COLO829 (cell line): ENCODE results near the gene PKD1.
A peak's percentile ranks its signal among the peaks of the same experiment; 100 is the strongest.
"Not testable (repeated sequence)": the region's sequence is repeated elsewhere in the genome, so short reads cannot be mapped to it uniquely, and the experiment has no call there.

Experiments
- DNase-seq: peaks from one replicate; pipeline ENCODE4 v3.0.0; 2012; ENCODE audit warnings: low spot score

PKD1 gene

DNA sequence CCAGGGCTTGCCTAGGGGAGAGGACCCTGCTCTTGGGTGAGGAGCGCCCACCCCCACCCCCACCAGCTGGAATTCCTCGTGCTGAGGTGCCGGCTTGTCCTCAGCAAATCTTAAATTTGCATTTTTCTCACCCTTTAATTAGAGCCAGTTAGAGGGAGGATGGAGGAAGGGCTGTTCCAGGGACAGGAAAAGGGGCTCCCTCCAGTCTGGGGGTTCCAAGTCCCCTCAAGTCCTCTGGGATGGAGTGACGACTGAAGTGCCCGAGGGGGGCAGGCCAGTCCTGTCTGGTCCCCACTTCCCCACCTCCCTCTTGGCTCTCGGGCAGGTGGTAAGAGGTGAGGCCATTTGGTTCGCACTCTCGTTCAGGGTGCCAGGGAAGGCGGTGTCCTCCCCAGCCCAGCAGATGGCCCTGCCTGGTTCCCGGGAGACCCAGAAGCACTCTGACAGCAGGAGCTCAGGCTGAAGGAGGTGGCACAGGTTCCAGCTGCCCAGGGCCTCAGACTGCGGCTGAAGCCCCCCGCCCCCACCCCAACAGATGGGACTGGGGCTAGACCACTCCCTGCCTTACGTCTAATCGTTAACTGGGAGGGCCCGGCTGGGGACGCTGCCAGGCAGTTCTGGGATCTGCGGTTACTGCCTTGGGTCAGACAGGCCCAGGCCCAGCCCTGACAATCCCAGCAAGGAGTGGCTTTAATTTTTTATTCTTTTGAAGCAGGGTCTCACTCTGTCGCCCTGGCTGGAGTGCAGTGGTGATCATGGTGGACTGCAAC is 14.9 kb upstream of the PKD1 start:
- no peak for DNase-seq

GRCh38 chr16:2149630-2150417 is 14.1 kb upstream of the PKD1 start:
- DNase-seq = no peak

DNA sequence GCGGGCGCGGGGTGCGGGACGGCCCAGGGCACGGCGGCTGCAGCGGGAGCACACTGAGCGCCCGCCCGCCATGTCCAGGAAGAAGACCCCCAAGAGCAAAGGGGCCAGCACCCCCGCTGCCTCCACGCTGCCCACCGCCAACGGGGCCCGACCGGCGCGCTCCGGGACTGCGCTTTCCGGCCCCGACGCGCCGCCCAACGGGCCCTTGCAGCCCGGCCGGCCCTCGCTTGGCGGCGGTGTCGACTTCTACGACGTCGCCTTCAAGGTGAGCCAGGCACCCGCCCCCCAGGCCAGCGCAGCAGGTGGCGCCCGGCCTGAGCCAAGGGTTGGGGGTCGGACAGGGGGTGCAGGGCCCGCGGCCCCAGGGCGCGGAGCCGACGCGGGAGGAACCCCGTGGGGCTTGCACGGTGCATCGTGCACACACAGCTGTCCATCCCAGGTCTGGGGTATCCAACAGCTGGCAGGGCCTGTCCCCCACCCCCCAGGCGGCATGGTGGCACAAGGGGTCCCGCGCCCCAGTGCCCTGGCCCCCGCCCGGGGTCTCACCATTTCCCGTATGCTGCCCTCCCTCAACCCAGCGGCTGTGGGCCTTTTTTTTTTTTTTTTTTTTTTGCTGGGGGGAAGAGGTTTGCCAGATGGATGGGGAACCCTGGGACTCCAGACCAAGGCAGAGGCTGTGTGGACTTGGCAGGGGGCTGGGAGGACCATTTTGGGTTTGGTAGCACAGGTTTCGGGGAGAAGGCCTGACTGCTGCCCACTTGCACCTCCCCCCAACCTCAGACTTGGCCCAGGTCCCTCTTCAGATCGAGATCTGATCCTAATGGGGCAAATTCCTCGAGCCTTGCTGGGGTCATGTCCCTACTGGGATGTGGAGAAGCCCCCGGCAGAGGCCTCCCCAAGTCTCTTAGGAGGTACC is 13.3 kb upstream of the PKD1 start:
- no peak for DNase-seq

DNA sequence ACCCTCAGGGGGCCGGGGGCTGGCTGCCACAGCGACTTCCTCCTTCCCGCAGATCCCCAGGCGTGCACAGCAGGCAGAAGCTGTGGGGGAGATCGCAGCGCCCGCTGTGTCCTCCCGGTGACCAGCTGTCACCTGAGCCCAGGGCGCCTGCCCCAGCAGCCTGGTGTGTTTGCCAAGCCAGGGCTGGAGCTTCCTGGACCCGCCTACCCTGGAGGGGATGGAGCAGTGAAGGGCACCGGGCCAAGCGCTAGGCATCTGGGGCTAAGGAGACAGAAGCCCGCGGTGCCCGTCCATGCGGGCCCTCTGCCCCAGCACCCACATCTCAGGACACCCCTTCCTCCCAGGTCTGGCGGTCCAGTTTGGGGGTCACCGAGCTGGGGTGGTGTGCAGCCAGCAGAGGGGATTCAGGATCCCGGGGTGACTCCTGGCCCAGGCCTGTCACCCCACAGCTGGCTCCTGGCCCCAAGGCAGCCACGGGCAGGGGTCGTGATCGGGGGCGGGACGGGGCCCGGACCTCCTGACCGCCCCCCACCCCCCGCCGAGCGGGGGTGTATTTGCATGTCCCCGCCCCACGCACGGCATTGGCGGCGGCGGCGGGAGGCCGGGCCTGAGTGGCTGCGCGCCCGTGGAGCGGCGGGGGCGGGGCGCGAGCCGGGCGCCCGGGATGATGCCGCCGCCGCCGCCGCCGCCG is 12.4 kb upstream of the PKD1 start, which contains the start of gene RAB26:
Gene RAB26 (plus strand): TSS at position 645 of the 691 bp plus-strand sequence. CDS start 159 bp downstream, outside the sequence.
- DNase-seq = peak; percentile 79

DNA sequence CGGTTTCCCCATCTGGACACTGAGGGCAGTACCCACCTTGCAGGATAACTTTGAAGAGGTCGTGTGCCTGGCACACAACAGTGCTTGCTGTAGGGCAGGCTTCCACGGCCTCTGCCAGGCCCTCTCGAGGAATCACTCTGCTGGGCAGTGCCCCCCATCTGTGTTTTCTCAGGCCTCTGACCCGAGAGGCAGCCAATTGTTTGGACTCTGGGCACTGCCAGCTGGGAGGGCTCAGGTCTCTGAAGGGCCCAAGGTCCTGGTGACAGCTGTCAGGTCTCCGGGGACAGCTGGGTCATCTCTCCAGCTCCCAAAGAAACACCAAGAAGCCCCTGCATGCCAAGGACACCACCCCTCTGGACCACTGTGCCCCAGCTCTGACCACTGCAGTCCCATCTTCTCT is 11.7 kb upstream of the PKD1 start:
- DNase-seq = no peak

- no peak for DNase-seq
These were observed 10.1 kb upstream of the PKD1 start for GRCh38 chr16:2145843-2146242.

- no peak for DNase-seq
These were observed 8.3 kb upstream of the PKD1 start for GRCh38 chr16:2143878-2144485.

DNA sequence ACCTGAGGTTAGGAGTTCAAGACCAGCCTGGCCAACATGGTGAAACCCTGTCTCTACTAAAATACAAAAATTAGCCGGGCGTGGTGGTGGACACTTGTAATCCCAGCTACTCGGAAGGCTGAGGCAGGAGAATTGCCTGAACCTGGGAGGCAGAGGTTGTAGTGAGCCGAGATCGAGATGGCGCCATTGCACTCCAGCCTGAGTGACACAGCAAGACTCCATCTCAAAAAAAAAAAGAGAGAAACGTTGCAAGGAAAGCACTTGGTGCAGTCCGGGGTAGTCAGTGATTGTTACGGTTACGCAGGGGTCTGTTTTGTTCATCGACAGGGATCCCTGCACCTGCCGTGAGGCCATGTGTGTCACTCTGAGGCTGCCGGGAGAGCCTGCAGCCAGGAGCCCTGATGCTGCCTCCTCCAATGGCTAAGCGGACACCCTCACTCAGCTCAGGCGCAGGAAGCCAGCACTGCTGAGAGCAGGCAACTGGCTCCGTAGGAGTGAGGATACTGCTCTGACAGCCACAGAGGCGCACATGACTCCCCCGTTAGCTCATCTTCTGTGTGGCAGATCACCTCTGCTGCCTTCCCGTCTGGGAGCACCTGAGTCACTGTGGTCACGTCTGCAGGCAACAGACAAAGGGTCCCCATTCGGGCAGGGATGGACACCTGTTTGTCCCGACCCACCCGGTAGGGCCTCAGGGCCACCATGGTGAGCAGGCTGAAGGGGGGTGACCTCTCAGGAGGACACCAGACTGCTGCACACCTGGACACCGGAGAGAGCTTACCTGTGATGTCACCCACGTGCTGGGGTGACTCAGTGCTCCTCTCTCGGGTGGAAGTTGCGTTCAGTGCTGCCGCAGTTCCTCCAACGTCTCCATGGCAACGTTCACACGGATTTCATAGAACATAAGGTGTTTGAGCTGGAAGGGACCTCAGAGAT is 7.5 kb upstream of the PKD1 start:
- no peak for DNase-seq

DNA sequence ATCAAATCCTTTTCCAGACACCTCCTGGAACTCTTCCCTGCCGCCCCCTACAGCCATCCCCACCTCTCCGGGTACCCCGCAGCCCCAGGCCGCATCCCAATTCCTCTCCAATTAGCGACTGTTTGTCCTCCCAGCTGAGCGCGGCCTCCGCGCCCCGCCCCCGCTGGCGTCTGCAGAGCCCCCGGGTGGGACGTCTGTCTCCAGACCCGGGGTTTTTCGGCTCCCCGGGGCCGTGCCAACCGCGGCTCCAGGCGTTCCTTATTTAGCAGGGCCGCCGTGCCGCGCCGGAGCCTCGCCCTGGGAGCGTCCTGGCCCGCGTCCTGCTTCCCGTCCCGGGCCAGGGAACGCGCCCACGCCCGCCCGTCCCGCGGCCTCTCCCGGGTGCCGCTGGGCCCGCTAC is 627 bp downstream of the PKD1 start:
- DNase-seq = not testable (repeated sequence)

DNA sequence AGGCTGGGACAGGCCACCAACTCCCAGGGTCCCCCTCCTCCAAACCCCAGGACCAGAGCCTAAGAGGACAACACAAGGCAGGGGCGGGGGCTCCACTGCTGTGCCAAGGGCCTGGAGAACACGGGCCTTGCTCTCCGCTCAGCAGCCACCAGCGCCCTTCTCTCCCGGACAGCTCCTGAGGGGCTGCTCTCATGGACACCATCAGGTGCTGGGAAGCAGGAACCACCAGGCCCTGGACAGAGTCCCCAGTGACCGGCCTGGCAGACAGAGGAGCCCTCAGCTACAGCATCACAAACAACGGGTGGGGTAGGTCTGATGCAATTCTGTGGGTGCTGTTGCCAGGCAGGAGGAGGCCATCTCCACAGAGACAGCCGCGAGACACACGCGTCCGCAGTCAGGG is 1.9 kb downstream of the PKD1 start:
- not testable (repeated sequence) for DNase-seq

DNA sequence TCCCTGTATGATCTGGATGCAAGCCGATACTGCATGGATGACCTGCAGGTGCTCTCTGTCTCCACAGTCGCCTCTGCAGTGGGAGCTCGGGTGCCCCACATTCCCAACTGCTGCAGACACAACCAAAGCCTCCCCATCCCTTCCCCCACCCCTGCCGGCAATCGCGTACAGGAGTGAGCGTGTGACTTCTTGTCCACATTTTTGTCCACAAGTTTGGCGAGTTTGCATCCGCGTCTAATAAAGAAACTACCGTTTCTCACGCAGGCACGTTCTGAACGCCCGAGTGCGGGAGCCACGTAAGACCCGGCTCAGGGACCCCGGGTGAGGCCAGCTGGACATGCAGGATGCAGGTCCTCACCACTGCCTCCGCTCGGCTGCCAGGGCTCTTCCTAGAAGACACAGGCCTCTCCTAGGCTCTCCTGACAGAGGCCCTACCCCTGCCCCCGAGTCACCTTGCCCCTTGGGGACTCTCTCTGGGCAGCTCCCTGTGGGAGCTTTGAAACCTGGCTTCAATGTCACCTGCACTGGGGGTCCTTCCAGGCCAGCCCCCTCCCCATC is 5.7 kb downstream of the PKD1 start:
- DNase-seq = not testable (repeated sequence)

DNA sequence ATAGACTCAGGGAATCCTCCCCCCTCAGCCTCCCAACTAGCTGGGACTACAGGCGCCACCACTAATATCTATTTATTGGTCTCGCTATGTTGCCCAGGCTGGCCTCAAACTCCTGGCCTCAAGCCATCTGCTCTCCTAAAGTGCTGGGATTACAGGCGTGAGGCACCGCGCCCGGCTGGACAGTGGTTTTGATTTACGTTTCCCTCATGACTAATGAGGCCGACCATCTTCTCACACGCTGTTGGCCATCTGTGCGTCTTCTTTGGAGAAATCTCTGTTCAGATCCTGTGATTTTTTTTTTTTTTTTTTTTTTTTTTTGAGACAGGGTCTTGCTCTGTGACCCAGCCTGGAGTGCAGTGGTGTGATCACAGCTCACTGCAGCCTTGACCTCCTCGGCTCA is 6.4 kb downstream of the PKD1 start:
- DNase-seq = not testable (repeated sequence)

DNA sequence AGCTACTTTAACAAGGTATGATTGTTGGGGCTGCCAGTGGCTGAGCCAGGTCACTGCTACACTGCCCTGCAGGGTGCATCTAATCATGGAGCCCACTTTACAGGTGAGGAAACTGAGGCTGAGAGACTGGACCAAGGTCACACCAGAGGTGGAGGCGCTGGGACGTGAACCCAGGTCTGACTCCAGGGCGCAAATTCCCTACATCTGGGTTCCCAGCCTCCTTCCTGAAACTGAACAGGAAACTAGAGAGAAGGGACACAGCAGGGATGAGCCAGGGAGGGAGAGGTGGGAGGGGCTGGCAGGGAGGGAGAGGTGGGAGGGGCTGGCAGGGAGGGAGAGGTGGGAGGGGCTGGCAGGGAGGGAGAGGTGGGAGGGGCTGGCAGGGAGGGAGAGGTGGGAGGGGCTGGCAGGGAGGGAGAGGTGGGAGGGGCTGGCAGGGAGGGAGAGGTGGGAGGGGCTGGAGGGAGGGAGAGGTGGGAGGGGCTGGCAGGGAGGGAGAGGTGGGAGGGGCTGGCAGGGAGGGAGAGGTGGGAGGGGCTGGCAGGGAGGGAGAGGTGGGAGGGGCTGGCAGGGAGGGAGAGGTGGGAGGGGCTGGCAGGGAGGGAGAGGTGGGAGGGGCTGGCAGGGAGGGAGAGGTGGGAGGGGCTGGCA is 7.9 kb downstream of the PKD1 start:
- not testable (repeated sequence) for DNase-seq

DNA sequence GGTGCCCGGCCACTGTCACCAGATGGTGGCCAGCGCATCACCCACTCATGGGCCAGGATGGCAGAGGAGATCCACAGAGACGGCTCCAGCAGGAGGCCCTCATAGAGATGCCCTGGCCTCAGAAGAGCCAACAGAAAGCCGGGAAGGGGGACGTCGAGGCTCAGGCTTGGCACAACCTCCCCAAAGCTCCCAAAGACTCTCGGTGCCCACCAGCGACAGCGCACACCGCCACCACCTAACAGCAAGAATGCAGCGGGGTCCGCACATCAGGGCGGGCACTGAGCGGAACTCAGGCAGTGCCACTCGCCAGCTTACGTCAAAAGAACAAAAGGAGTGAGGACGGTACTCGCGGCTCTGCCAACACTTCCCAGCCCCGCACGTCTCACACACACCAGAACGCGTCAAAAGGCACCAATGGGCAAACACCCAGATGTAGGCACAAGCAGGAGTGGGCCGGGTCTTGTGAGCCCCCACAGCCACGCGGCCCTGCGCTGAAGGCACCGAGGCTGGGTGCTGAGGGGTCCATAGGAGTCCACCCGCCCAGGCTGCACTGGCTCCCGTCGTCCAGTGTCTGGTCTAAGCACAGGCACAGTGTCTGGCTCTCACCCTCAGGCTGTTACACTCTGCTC is 8.7 kb downstream of the PKD1 start:
- DNase-seq = not testable (repeated sequence)

DNA sequence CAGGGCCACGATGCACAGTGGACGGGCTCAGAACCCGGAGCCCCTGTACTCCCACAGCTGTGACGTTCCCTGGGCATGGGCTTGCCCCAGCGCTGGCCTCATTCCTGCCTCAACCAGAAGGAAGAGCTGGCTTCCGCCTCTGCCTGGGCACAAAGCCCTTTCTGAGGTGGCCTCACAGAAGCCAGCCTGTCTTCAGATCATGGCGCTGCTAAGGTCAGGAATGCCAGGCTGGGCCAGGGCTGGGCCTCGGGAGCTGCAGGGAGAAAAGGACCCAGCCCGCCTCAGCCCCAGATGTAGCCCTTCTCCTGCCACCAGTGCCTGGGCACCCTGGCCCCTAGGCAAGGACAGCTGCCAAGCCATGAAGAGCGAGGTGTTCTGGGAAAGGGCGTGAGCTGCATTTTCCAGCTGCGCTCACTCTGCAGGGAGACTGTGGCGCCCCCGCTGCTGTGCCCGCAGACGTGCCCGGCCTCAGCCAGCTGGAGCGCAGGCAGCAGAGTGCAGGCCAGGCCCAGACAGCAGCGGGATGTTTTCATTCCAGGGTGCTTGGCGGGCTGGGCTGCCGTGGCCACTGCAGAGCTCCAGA is 9.4 kb downstream of the PKD1 start:
- DNase-seq = not testable (repeated sequence)

GRCh38 chr16:2125609-2126008 is 10.1 kb downstream of the PKD1 start:
- not testable (repeated sequence) for DNase-seq

DNA sequence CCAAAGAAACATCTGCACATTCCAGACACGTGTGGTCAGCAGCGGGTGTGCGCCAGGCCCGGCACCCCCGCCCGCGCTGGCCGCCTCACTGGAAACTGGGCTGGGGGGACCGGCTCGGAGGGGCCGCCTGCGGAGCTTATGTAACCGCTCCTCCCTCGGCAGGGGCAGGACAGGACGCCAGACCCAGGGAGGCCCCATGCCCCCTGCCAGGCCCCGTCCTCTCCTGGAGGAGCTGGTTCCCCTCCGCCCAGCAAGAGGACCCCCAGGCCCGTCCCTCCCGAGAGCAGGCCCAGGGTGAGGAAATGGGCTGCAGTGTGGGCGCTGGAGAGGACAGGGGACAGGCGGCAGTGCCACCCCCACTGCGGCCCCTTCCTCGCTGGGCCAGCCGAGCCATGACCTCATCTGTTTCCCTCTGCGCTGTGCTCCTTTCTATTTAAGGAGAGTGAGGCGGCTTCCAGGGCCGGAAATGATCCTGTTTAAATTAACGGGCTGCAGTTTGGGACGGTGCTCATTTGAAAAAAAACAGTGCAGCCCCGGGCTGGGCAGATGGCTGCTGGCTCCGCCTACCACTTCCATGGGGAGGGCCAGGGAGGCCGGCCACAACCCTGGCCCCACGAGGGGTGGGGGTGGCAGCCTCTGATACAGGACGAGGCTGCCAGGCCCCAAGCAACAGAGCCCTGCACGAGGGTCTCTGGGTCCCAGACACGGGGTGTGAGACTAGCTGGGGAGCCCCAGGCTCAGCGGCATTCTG is 10.8 kb downstream of the PKD1 start:
- DNase-seq = not testable (repeated sequence)

- not testable (repeated sequence) for DNase-seq
These were observed 11.4 kb downstream of the PKD1 start for GRCh38 chr16:2124377-2124693.
